HUDEP-2 (cell line): ENCODE data around the gene SMIM12.

ENCODE experiments used
- DNase-seq, 76 experiments: peaks; one replicate each; lab custom pipeline; 2025; ENCODE audit not compliant: unreplicated experiment in 76 of 76; lab: John Stamatoyannopoulos, UW

Gene SMIM12

DNA sequence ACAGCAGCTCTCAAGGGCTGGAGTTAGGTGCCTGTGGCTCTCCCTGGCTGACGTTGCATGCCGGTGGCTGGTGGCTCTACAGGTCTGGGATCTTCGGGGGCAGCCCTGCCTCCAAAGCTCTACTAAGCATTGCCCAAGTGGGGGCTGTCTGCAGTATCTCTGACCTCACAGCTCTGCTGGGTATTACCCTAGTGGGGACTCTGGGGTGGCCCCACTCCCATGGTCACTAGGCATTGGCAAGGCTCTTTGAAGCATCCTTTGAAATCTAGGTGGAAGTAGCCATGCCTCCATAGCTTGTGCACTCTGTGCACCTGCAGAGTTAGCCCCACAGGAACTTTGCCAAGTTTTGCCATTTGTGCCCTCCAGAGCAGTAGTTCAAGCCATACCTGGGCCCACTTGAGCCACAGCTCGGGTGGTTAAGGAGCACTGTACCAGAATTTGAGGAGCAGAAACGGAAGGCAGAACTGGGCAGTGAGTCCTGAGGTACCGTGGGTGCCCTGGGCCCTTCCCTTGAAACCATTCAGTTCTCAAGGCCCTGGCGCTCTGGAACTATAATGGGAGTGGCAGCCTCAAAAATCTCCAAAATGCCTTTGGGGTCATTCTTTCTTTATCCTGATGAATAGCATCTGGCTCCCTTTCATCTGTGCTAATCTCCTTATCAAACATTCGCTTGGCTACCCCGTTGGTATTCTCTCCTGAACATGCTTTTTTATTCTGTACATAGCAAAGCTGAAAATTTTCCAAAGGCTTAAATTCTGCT, 51.3 kb downstream of the SMIM12 start:
- DNase-seq = no peak

DNA sequence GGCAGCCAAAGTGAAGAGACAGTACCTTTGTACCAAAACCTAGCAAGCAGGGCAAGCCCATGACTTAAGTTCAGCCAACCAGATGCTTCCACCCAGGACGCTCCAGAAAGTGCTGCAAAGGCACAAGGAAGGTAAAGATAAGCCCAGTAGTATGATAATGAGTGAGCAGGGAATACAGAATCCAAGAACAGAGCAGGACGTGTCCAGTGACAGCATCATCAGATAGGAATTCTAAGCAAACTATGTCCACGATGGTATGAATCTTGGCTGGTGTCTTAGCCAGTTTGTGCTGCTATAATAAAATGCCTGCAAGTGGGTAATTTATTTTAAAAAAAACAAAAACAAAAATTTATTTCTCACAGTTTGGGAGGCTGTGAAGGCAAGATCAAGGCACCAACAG, 53.2 kb downstream of the SMIM12 start:
- DNase-seq = no peak

DNA sequence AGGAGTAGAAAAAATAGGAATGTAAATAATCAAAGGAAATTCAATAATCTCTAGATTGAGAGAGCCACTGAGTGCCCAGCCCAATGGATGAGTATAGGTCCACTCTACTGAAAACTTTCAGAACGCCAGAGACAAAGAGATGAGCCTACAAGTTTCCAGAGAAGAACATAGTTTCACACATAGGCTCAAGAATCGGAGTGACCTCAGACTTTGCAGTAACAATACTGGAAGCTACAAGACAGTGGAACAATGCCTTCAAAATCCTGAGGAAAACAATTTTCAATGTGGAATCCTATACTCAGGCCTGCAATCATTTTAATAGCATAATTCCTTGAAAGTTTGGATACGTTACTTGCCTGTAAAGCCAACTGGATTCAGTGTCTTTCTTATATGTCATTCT, 55.8 kb downstream of the SMIM12 start:
- DNase-seq = no peak
